Measurements from ENCODE around the gene IL12RB2. TPM values are rescaled to one million over a fixed set of nuclear protein-coding genes. Genes with fewer than 3 reads are reported as not detected.
"Not testable (repeated sequence)": the region's sequence is repeated elsewhere in the genome, so short reads cannot be mapped to it uniquely, and the experiment has no call there.

Gene IL12RB2
- total RNA-seq, 1 experiment from 2014 or later, result 0.22 TPM

GRCh38 chr1:67400029-67400786, 92.5 kb downstream of the IL12RB2 start:
- H2AFZ ChIP-seq (ENCODE audit: low read depth, low read length, poor library complexity, severe bottlenecking); H4K20me1 ChIP-seq (ENCODE audit: insufficient read depth); H3K9me3 ChIP-seq (ENCODE audit: control insufficient read depth in 1 of 2, insufficient read depth in 1 of 2, low read depth in 1 of 2, low read length in 2 of 2); BruUV-seq (replicated peaks); H3K9ac ChIP-seq (ENCODE audit: low read length); H3K27me3 ChIP-seq (ENCODE audit: insufficient read depth, low read length); CTCF ChIA-PET; POLR2A ChIA-PET; intact Hi-C loops (cut with micrococcal nuclease); H3K9me2 ChIP-seq (ENCODE audit: insufficient read depth); H3K79me2 ChIP-seq (ENCODE audit: insufficient read depth, low read length); H3K36me3 ChIP-seq (ENCODE audit: control insufficient read depth in 1 of 2, insufficient read depth in 2 of 2, low read length in 2 of 2); RAD21 ChIA-PET (ENCODE audit: low non-redundant PET in 1 of 2, low total read pairs in 2 of 2, uncharacterized antibody in 2 of 2, unreplicated experiment in 2 of 2): not testable (repeated sequence)
- H3K4me3 ChIP-seq (replicated peaks in 1 of 2; ENCODE audit: low read depth in 1 of 2, low read length in 2 of 2), result 0 out of 4 replicates have a peak overlapping the region, but pooled peaks of 1 of the 2 experiments have one; percentile 13
- DNase-seq (ENCODE audit: low read depth, low spot score), result peak; percentile 53
- peaks cover 11 to 37% of the 10 kb centered on the region in 2 experiments for H3K4me1 ChIP-seq (ENCODE audit: control insufficient read depth in 1 of 2, insufficient read depth in 2 of 2, low read length in 2 of 2)
- TF ChIP-seq EGR1 (IDR thresholded peaks at IDR 0.05; ENCODE audit: low read depth), result peak; percentile 87
- TF ChIP-seq SP1 (IDR thresholded peaks at IDR 0.05; ENCODE audit: low read depth), result peak; percentile 58
- peak; percentile 33; the same call in 1 of the 2 replicates for TF ChIP-seq ATF3 (IDR thresholded peaks at IDR 0.05)
- TF ChIP-seq RAD21 (IDR thresholded peaks at IDR 0.05; ENCODE audit: low read depth), result peak; percentile 6; the same call in 1 of the 2 replicates
- TF ChIP-seq SIN3A (IDR thresholded peaks at IDR 0.05; ENCODE audit: low read depth), result 0 out of 2 replicates have a peak, but pooled peaks have one; percentile 30
- peak; percentile 80; the same call in 1 of the 2 replicates for TF ChIP-seq CBX3 (IDR thresholded peaks at IDR 0.05; ENCODE audit: low read depth)
- TF ChIP-seq JUND (IDR thresholded peaks at IDR 0.05), result peak; percentile 84
- peak; percentile 73 for TF ChIP-seq FOSL1 (IDR thresholded peaks at IDR 0.05; ENCODE audit: low read depth)
- TF ChIP-seq MAX (IDR thresholded peaks at IDR 0.05), result peak; percentile 77
- peak; percentile 30; the same call in 1 of the 2 replicates for TF ChIP-seq SRF (IDR thresholded peaks at IDR 0.05; ENCODE audit: low read depth)
- peak; percentile 85 for TF ChIP-seq CEBPB (IDR thresholded peaks at IDR 0.05; ENCODE audit: low read depth)
- H3K4me2 ChIP-seq (ENCODE audit: low read length), result peak overlapping the region; percentile 59
- peak overlapping the region; percentile 5; the same call in 1 of the 2 replicates for H3K27ac ChIP-seq (ENCODE audit: low read depth, low read length)
- peak; percentile 66 for ATAC-seq

- POLR2A ChIA-PET, result no interaction called here
- Histone ChIP-seq H3K9ac (ENCODE audit: low read length) (no peak overlapping the region), H3K4me3 (replicated peaks in 1 of 2; ENCODE audit: low read depth in 1 of 2, low read length in 2 of 2) (no peak overlapping the region)
These were observed 93.8 kb downstream of the IL12RB2 start for GRCh38 chr1:67401443-67401842.

More at GRCh38 chr1:67401443-67401842, 93.8 kb downstream of the IL12RB2 start:
- H3K4me1 ChIP-seq (ENCODE audit: control insufficient read depth in 1 of 2, insufficient read depth in 2 of 2, low read length in 2 of 2), result peaks cover 11 to 49% of the 10 kb centered on the region in 2 experiments
- TF ChIP-seq POLR2AphosphoS5 (IDR thresholded peaks at IDR 0.05; ENCODE audit: low read depth, low read length) (peak; percentile 41; the same call in 1 of the 2 replicates), TCF7L2 (IDR thresholded peaks at IDR 0.05; ENCODE audit: borderline replicate concordance, extremely low read depth, insufficient read depth, insufficient read length) (no peak)
- peaks cover 8% of the 10 kb centered on the region; the same call in 1 of the 2 replicates for H4K20me1 ChIP-seq (ENCODE audit: insufficient read depth)
- no peak overlapping the region for H2AFZ ChIP-seq (ENCODE audit: low read depth, low read length, poor library complexity, severe bottlenecking)
- ChIA-PET RAD21 (ENCODE audit: low non-redundant PET in 1 of 2, low total read pairs in 2 of 2, uncharacterized antibody in 2 of 2, unreplicated experiment in 2 of 2) (no interaction called here), CTCF (no interaction called here)
- intact Hi-C loops (cut with micrococcal nuclease), result no loop called here
- no peak for ATAC-seq
- H3K36me3 ChIP-seq (ENCODE audit: control insufficient read depth in 1 of 2, insufficient read depth in 2 of 2, low read length in 2 of 2), result no peaks in the 10 kb centered on the region
- H3K27ac ChIP-seq (ENCODE audit: low read depth, low read length), result no peak overlapping the region
- H3K79me2 ChIP-seq (ENCODE audit: insufficient read depth, low read length), result no peaks in the 10 kb centered on the region
- 0 out of 2 replicates have a peak overlapping the region, but pooled peaks have one; percentile 59 for H3K4me2 ChIP-seq (ENCODE audit: low read length)
- no peaks in the 10 kb centered on the region for H3K9me3 ChIP-seq (ENCODE audit: control insufficient read depth in 1 of 2, insufficient read depth in 1 of 2, low read depth in 1 of 2, low read length in 2 of 2)
- no peaks in the 10 kb centered on the region for H3K9me2 ChIP-seq (ENCODE audit: insufficient read depth)
- DNase-seq (ENCODE audit: low read depth, low spot score), result no peak
- BruUV-seq (replicated peaks), result no TSS peak
- H3K27me3 ChIP-seq (ENCODE audit: insufficient read depth, low read length), result no peaks in the 10 kb centered on the region
